NCI-H2029 treated with DMSO at 0.1 percent for 48 hours (cell line): Measurements from ENCODE around the gene THSD4.

Experiments
- DNase-seq: peaks from one replicate; lab custom pipeline; 2025; lab: John Stamatoyannopoulos, UW

The THSD4 gene

DNA sequence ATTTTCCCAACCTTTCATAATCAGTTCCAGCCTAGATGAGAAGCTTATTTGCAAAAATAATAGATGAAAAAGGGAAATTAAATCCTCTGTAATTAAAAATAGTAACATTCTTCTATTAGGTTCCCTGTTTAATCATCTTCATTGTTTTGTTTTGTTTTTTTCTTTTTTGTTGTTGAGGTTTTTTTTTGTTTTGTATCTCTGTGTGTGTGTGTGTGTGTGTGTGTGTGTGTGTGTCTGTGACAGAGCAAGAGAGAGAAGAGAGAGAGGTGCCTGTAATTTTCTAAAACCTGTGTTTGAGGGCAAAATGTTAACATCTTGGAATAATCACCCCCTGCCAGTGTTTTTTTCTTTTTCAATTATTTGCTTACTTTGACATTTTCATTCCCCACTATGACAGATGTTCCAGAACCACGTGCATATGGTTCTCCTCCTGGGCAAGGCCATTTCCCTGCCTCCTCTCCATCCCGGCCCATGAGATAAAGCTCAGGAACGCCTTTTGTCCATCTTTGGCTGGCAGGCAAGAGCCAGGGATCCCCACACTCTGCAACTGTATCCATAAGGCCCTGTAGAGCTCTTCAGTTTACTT, 573.3 kb downstream of the THSD4 start:
- DNase-seq: no peak

DNA sequence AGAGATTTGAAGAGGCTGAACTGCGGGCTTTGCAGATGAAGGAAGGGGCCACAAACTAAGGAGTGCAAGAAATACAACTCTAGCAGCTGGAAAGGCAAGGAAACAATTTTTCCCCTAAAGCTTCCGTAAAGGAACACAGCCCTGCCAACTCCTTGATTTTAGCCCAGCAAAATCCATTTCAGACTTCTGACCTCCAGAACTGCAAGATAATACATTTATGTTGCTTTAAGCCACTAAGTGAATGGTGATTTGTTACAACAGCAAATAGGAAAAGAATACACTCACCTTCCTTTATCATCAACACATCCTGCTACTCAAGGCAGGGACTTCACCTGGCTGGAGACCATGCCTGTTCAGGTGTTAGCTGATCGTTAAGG, 575.8 kb downstream of the THSD4 start:
- DNase-seq: no peak

DNA sequence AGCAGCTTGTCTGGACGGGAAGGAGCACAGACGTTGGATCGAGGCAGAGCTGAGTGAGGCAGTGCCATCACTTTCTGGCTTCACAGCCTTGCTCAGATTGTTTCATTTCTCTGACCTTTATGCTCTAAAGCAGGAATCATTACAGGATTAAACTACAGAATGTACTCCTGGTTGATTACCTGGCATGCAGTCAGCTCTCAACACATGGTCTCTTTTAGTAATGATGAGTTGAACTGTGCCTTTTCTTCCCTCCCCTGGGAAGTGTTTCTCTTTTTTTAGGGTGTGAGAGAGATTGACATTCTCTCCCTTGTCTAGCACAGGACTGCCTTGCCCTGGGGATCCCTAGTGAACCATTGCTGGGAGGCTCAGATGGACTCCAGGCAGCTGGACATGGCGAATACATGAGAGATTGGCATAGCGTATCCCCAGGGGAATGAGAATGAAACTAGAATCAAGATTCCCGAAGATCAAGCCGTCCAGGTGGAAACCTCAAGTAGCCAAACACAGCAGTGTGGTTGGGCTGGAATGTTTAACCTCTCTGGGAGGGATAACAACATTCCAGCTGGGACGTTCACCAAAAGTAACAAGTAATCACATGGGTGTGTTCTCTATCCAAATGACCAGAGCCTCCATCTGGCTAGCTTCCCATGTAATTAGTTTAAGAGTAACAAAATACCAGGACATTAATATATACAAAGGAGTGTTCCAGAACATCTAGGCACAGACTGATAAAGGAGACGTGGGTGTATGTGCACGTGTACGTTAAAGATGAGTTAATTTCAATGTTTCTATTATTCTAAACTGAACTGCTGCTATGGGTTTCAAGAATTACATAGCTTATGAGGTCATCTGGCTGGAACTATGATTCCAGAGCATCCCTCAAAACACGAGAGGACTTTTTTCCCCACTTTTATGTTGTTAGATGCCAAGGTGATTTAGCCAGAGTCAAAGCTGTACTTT, 576.5 kb downstream of the THSD4 start:
- DNase-seq: no peak

GRCh38 chr15:71697236-71697635, 582.0 kb downstream of the THSD4 start:
- DNase-seq: no peak

DNA sequence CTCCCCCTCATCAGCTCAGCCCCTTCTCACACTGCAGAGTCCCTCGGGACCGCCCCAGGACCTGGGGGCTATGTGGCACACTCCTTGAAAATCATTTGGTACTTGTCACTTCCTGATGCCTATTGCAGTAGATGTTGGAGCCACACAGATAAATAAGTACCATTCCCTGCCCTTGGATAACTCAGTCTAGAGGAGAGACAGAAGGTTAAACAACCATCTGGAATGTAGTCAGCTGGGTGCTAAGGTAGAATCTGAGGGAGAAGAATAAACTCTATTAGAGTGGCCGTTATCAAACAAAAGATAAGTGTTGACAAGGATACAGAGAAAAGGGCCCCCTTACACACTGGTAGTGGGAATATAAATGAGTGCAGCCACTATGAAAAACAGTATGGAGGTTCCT, 582.8 kb downstream of the THSD4 start:
- no peak for DNase-seq

DNA sequence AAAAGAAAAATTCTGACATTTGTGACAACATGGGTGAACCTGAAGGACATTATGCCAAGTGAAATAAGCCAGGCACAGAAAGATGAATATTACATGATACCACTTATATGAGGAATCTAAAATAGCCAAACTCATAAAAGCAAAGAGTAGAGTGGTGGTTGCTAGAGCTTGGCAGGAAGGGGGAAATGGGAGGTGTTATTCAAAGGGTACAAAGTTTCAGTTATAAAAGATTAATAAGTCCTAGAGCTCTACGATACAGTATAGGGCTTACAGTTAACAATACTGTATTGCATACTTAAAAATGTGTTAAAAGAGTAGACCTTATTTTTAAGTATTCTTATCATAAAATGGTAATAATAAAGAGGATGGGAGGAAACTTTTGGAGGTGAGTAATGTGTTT, 583.5 kb downstream of the THSD4 start:
- DNase-seq: no peak

DNA sequence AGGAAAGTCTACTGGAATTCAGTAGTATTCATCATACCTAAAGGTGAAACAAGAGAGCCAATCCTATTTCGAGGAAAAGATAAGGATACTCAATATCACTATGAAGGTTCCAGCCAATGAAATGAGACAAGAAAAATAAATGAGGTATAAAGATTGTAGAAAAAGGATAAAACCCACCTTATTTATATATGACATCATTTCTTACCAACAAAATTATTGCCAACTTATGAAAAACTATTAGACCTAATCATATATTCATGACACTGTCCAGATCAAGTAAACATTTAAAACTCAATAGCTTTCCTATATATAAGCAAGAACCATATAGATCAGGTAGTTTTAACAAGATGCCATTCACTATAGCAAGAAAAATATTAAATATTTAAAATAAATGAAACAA, 584.7 kb downstream of the THSD4 start:
- DNase-seq: no peak

DNA sequence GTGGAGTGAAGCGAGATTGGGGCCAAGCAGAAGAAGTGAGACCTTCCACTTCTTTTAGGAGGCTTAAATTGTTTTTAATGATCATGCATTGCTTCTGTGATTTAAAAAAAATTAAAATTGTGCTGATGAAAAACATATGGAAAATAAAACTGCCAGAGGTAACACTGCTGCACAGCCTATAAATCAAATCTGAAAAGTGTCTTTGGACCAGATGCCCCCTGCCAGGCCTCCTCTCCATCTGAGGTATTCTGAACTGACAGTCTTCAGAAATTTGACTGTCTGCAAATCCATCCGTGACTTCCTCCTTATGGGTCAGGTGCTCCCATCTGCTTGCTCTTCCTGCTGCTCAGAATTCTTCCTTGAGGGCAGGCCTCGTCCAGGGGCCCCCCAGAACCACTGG, 586.5 kb downstream of the THSD4 start:
- no peak for DNase-seq

GRCh38 chr15:71702496-71702895, 587.2 kb downstream of the THSD4 start:
- no peak for DNase-seq

DNA sequence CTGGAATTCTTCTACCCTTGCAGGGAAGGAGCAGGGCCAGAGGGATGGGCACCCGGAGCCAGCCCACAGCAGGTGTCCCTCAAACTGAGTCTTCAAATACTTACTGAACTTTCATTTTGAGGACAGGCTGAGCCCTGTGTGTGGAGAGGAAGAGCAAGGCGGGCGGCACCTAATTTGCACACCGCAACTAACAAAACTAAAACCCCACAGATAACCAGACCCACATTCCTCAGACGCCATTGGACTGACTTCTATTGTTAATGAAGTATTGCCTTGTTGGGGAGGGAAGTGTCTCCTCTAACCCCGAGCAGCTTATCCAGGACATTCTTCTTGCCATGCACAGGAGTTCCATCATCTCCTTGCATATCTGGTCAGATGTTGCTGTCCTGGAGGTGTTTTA, 589.9 kb downstream of the THSD4 start:
- DNase-seq: no peak

DNA sequence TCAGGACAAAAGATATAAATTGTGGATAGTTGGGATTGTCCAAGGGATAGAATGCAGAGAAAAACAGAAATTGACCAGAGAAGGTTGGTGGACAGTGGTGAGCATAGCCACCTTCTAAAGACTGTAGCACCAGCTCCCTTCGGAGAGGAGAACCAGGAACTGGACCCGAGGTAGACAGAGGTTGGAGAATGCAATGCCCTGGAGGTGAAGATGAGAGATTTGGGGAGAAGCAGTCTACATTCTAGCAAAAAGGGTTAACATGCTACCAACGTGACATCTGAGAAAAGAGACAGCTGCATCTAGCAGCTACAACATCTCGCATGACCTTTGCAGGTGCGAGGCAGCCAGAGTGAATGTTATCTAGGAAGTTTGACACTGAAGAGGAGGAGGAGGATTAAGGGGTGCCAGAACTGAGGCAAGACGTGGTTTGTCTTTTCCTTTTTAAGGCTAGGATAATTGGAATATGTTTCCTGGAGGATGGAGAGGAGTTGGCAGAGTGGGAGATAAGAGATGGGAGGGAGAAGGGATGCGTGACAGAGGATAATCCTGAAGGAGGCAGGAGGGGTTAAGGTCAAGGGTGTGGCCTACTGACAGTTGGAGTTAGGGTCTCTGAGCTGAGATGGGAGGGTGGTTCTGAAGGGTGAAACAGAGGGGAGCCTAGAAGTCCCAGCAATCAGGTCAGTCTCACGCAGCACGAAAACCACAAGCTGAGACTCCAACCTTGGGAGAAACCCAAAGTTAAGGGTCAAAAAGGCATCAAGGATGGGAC, 591.4 kb downstream of the THSD4 start:
- DNase-seq: no peak

- DNase-seq: no peak
These were observed 592.2 kb downstream of the THSD4 start for GRCh38 chr15:71707230-71708050.

- no peak for DNase-seq
These were observed 592.8 kb downstream of the THSD4 start for GRCh38 chr15:71708051-71708429.

- DNase-seq: no peak
These were observed 593.5 kb downstream of the THSD4 start for GRCh38 chr15:71708741-71709140.

GRCh38 chr15:71709808-71710418, 594.6 kb downstream of the THSD4 start:
- DNase-seq: no peak

- no peak for DNase-seq
These were observed 596.9 kb downstream of the THSD4 start for GRCh38 chr15:71712182-71712581.

- no peak for DNase-seq
These were observed 598.0 kb downstream of the THSD4 start for GRCh38 chr15:71713191-71713809.

DNA sequence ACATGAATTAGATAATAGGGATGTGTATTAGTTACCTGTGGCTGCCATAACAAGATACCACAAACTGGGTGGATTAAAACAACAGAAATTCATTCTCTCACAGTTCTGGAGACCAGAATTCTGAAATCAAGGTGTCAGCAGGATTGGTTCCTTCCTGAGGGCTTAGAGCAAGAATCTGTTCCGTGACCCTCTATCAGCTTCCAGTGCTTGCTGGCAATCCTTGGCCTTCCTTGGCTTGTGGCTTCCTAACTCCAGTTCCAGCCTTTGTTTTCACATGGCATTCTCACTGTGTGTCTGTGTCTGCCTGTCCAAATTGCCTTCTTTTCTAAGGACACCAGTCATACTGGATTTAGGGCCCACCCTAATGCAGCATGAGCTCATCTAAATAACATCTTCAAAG, 600.6 kb downstream of the THSD4 start:
- no peak for DNase-seq

- DNase-seq: no peak
These were observed 601.7 kb downstream of the THSD4 start for GRCh38 chr15:71716990-71717389.

- no peak for DNase-seq
These were observed 603.0 kb downstream of the THSD4 start for GRCh38 chr15:71718116-71718910.
